ENCODE data around the gene PITPNM1. TPM values are rescaled to one million over a fixed set of nuclear protein-coding genes. Genes with fewer than 3 reads are reported as not detected.
"Not testable (repeated sequence)": the region's sequence is repeated elsewhere in the genome, so short reads cannot be mapped to it uniquely, and the experiment has no call there.

PITPNM1 gene
- total and polyA plus RNA-seq, 2 experiments from 2014 or later, result 9.1 to 57.1 TPM

GRCh38 chr11:67485873-67486361 is 19.2 kb downstream of the PITPNM1 start:
- H3K36me3 Mint-ChIP-seq (ENCODE audit: low read depth), result peaks cover 14% of the 10 kb centered on the region; the same call in 1 of the 3 replicates
- H3K4me1 Mint-ChIP-seq, result peaks cover 23% of the 10 kb centered on the region
- H3K4me3 ChIP-seq; H3K9me2 ChIP-seq (ENCODE audit: insufficient read depth); H3K27ac Mint-ChIP-seq; H3F3A ChIP-seq (replicated peaks; ENCODE audit: low read depth); ATAC-seq; H3K4me1 ChIP-seq (ENCODE audit: insufficient read depth); H3K27ac ChIP-seq (ENCODE audit: low read depth); H4K20me1 ChIP-seq (replicated peaks; ENCODE audit: insufficient read depth); H3K27me3 ChIP-seq (ENCODE audit: insufficient read depth); H3K36me3 ChIP-seq (ENCODE audit: insufficient read depth); H2AFZ ChIP-seq; H3K9me3 Mint-ChIP-seq; H3K4me2 ChIP-seq; H3K4me3 Mint-ChIP-seq; H3K79me2 ChIP-seq (replicated peaks; ENCODE audit: insufficient read depth): not testable (repeated sequence)
- peak; percentile 58 for DNase-seq (ENCODE audit: low spot score)
- H3K27me3 Mint-ChIP-seq (ENCODE audit: insufficient read depth, low read depth, poor library complexity), result peaks cover 27% of the 10 kb centered on the region

GRCh38 chr11:67484847-67485311 is 20.3 kb downstream of the PITPNM1 start:
- Histone ChIP-seq H3K27ac (ENCODE audit: low read depth) (no peak overlapping the region), H3K4me3 (no peak overlapping the region), H3K36me3 (ENCODE audit: insufficient read depth) (no peaks in the 10 kb centered on the region; the same call in 1 of the 2 replicates), H3K4me1 (ENCODE audit: insufficient read depth) (no peaks in the 10 kb centered on the region; the same call in 1 of the 2 replicates), H3K27me3 (ENCODE audit: insufficient read depth) (peaks cover 8% of the 10 kb centered on the region), H3K79me2 (replicated peaks; ENCODE audit: insufficient read depth) (no peaks in the 10 kb centered on the region), H2AFZ (no peak overlapping the region), H3K4me2 (no peak overlapping the region), H3F3A (replicated peaks; ENCODE audit: low read depth) (no peaks in the 10 kb centered on the region), H3K9me2 (ENCODE audit: insufficient read depth) (no peaks in the 10 kb centered on the region), H4K20me1 (replicated peaks; ENCODE audit: insufficient read depth) (no peaks in the 10 kb centered on the region; the same call in 1 of the 2 replicates)
- no peak for DNase-seq (ENCODE audit: low spot score)
- Mint-ChIP-seq H3K4me3 (peak overlapping the region; percentile 28; the same call in 1 of the 3 replicates), H3K27me3 (ENCODE audit: insufficient read depth, low read depth, poor library complexity) (peaks cover 24% of the 10 kb centered on the region), H3K27ac (no peak overlapping the region), H3K9me3 (peaks cover 4% of the 10 kb centered on the region; the same call in 2 of the 3 replicates), H3K36me3 (ENCODE audit: low read depth) (peaks cover 14% of the 10 kb centered on the region; the same call in 1 of the 3 replicates), H3K4me1 (peaks cover 23% of the 10 kb centered on the region)
- no peak for TF ChIP-seq REST (IDR thresholded peaks at IDR 0.05; ENCODE audit: unreplicated experiment)
- no peak for TF ChIP-seq CREB1 (CRISPR knock-in tag; IDR thresholded peaks at IDR 0.05; ENCODE audit: low read depth)
- no peak for TF ChIP-seq EZH2 (IDR thresholded peaks at IDR 0.05; ENCODE audit: low read depth, unreplicated experiment)
- no peak for ATAC-seq

- Histone ChIP-seq H3K4me1 (ENCODE audit: insufficient read depth) (no peaks in the 10 kb centered on the region; the same call in 1 of the 2 replicates), H2AFZ (no peak overlapping the region), H4K20me1 (replicated peaks; ENCODE audit: insufficient read depth) (no peaks in the 10 kb centered on the region; the same call in 1 of the 2 replicates), H3K4me2 (peak overlapping the region; percentile 17), H3K27me3 (ENCODE audit: insufficient read depth) (peaks cover 8% of the 10 kb centered on the region), H3K27ac (ENCODE audit: low read depth) (no peak overlapping the region), H3K9me2 (ENCODE audit: insufficient read depth) (no peaks in the 10 kb centered on the region), H3K4me3 (peak overlapping the region; percentile 52), H3K79me2 (replicated peaks; ENCODE audit: insufficient read depth) (no peaks in the 10 kb centered on the region), H3K36me3 (ENCODE audit: insufficient read depth) (no peaks in the 10 kb centered on the region), H3F3A (replicated peaks; ENCODE audit: low read depth) (no peaks in the 10 kb centered on the region)
- Mint-ChIP-seq H3K4me1 (peaks cover 23% of the 10 kb centered on the region), H3K27me3 (ENCODE audit: insufficient read depth, low read depth, poor library complexity) (peaks cover 22% of the 10 kb centered on the region), H3K27ac (no peak overlapping the region), H3K36me3 (ENCODE audit: low read depth) (peaks cover 10% of the 10 kb centered on the region; the same call in 1 of the 3 replicates), H3K4me3 (peak overlapping the region; percentile 84), H3K9me3 (peaks cover 4% of the 10 kb centered on the region; the same call in 2 of the 3 replicates)
- no peak for DNase-seq (ENCODE audit: low spot score)
- ATAC-seq, result no peak
- TF ChIP-seq JUNB (IDR thresholded peaks at IDR 0.05; ENCODE audit: unreplicated experiment), result no peak
- no peak for TF ChIP-seq EZH2phosphoT487 (IDR thresholded peaks at IDR 0.05; ENCODE audit: unreplicated experiment)
Observed at GRCh38 chr11:67483831-67484665, 21.1 kb downstream of the PITPNM1 start.
